Measurements from ENCODE around the gene CSMD2.

Gene CSMD2

DNA sequence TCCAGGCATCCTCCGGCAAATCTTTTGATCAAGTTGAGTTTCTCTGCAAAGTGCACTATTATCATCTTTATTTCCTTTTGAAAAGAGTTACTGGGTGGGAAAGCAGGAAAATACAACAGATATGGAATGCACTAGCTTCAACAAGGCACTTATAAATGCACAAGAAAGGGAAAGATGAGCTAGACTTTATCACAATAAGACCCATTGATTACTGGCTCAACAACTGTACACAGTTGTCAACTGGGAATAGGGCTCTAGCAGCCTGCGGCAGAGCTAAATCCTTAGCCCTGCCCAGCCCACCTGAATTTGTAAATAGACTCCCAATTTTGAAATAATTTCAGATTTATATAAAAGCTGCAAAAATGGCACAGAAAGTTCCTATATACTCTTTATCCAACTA is 111.4 kb downstream of the CSMD2 start:
- H3K4me3 ChIP-seq (ENCODE audit: control insufficient read depth, low read depth, low read length) = no peak overlapping the region
- DNase-seq (ENCODE audit: low read depth) = no peak
- no peak for TF ChIP-seq CTCF (IDR thresholded peaks at IDR 0.05; ENCODE audit: control insufficient read depth, insufficient read depth, low read depth, low read length, missing control alignments)

GRCh38 chr1:34052565-34052964 is 112.5 kb downstream of the CSMD2 start:
- DNase-seq (ENCODE audit: low read depth) = no peak
- TF ChIP-seq CTCF (IDR thresholded peaks at IDR 0.05; ENCODE audit: control insufficient read depth, insufficient read depth, low read depth, low read length, missing control alignments) = no peak
- H3K4me3 ChIP-seq (ENCODE audit: control insufficient read depth, low read depth, low read length) = no peak overlapping the region

- TF ChIP-seq CTCF (IDR thresholded peaks at IDR 0.05; ENCODE audit: control insufficient read depth, insufficient read depth, low read depth, low read length, missing control alignments) = no peak
- H3K4me3 ChIP-seq (ENCODE audit: control insufficient read depth, low read depth, low read length) = no peak overlapping the region
- DNase-seq (ENCODE audit: low read depth) = no peak
Observed at GRCh38 chr1:34050709-34051485, 114.1 kb downstream of the CSMD2 start.

DNA sequence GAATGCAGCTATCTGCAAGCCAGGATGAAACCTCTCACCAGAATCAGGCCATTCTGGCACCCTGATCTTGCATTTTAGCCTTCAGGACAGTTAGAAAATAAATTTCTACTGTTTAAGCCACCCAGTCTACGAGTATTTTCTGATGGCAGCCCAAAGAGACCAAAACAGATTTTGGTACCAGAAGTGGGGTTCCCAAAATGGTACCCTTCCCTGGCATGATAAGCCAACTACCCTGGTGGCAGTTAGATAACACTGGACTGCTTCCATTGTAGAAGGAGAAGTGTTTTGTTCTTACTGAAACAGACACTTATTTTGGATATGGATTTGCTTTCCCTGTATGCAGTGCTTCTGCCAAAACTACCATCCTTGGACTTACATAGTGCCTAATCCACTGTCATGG is 115.0 kb downstream of the CSMD2 start:
- no peak overlapping the region for H3K4me3 ChIP-seq (ENCODE audit: control insufficient read depth, low read depth, low read length)
- DNase-seq (ENCODE audit: low read depth) = no peak
- TF ChIP-seq CTCF (IDR thresholded peaks at IDR 0.05; ENCODE audit: control insufficient read depth, insufficient read depth, low read depth, low read length, missing control alignments) = no peak

DNA sequence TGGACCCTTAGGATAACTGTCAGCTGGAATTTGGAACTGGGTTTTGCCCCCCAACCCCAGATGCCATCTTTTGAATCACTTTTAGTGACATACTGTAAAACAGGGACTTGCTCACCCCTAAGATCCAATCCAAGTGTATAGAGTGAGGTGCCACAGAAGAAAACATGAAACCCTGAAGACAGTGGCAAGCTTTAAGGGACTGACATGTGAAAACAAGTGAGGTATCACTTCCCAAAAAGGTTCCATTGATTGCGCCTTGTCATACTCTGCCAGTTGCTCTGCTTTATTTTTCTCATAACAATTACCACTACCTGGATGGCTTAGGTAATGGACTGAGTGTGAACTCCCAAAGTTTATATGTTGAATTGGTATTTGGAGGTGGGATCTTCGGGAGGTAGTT is 115.6 kb downstream of the CSMD2 start:
- H3K4me3 ChIP-seq (ENCODE audit: control insufficient read depth, low read depth, low read length) = no peak overlapping the region
- no peak for TF ChIP-seq CTCF (IDR thresholded peaks at IDR 0.05; ENCODE audit: control insufficient read depth, insufficient read depth, low read depth, low read length, missing control alignments)
- no peak for DNase-seq (ENCODE audit: low read depth)

- no peak overlapping the region for H3K4me3 ChIP-seq (ENCODE audit: control insufficient read depth, low read depth, low read length)
- no peak for TF ChIP-seq CTCF (IDR thresholded peaks at IDR 0.05; ENCODE audit: control insufficient read depth, insufficient read depth, low read depth, low read length, missing control alignments)
- DNase-seq (ENCODE audit: low read depth) = no peak
Observed at GRCh38 chr1:34037856-34038255, 127.2 kb downstream of the CSMD2 start.
